Measurements from ENCODE around the gene JAKMIP2. TPM values are rescaled to one million over a fixed set of nuclear protein-coding genes. Genes with fewer than 3 reads are reported as not detected.

JAKMIP2 gene
- total and polyA plus RNA-seq, 2 donors (not counting 3 experiments of a cell fraction or from before 2014, with no cell fraction given) = not detected

- Histone ChIP-seq H4K20me1 (replicated peaks; ENCODE audit: control insufficient read depth, extremely low read depth, insufficient read depth, low read length) (no peaks in the 10 kb centered on the region), H3K4me1 (ENCODE audit: control insufficient read depth, extremely low read depth, insufficient read depth, low read length) (no peaks in the 10 kb centered on the region), H3K27ac (ENCODE audit: insufficient read depth, low read depth, low read length) (no peak overlapping the region), H3K27me3 (ENCODE audit: control insufficient read depth in 2 of 2, insufficient read depth in 2 of 2, low read length in 2 of 2) (no peaks in the 10 kb centered on the region), H3K9ac (replicated peaks; ENCODE audit: extremely low read depth, insufficient read depth, low read length) (no peak overlapping the region), H3K4me3 (replicated peaks in 1 of 3; ENCODE audit: insufficient read depth in 1 of 3, low read depth in 1 of 3, low read length in 3 of 3) (no peak overlapping the region), H3K4me2 (ENCODE audit: insufficient read depth, low read length) (no peak overlapping the region), H3K9me1 (replicated peaks; ENCODE audit: control insufficient read depth, extremely low read depth, insufficient read depth, low read length) (no peaks in the 10 kb centered on the region), H3K9me3 (replicated peaks; ENCODE audit: control insufficient read depth, insufficient read depth, low read length) (no peaks in the 10 kb centered on the region), H3K36me3 (ENCODE audit: control insufficient read depth in 2 of 2, extremely low read depth in 1 of 2, insufficient read depth in 2 of 2, low read length in 2 of 2) (no peaks in the 10 kb centered on the region), H3K79me2 (ENCODE audit: control insufficient read depth, insufficient read depth, low read length) (no peaks in the 10 kb centered on the region), H2AFZ (ENCODE audit: low read depth, low read length) (no peak overlapping the region)
- ChIA-PET POLR2A (no interaction called here), CTCF (no interaction called here)
- intact Hi-C loops (cut with micrococcal nuclease) = no loop called here
- no TSS peak for BruUV-seq (replicated peaks)
- FAIRE-seq (no peak), DNase-seq (ENCODE audit: low read depth, low spot score) (no peak)
- dilution Hi-C loops (cut with MboI; ENCODE audit: extremely low pct_ligation_motif_present, low sequenced_read_pairs) = no loop called here
- no peak for TF ChIP-seq EZH2 (IDR thresholded peaks at IDR 0.05; ENCODE audit: borderline replicate concordance, low read depth, low read length, severe bottlenecking)
- no peak for TF ChIP-seq CTCF (IDR thresholded peaks at IDR 0.05; ENCODE audit: extremely low read depth in 1 of 2, insufficient read depth in 1 of 2, low read depth in 1 of 2, low read length in 2 of 2)
- TF ChIP-seq GATA2 (IDR thresholded peaks at IDR 0.05; ENCODE audit: insufficient read depth, insufficient read length, low read depth, low read length) = no peak
- no peak for TF ChIP-seq JUN (IDR thresholded peaks at IDR 0.05; ENCODE audit: borderline replicate concordance, insufficient read depth, insufficient read length, low read depth)
- no peak for TF ChIP-seq MYC (IDR thresholded peaks at IDR 0.05; ENCODE audit: low read depth, low read length)
- no peak for TF ChIP-seq POLR2AphosphoS5 (IDR thresholded peaks at IDR 0.05; ENCODE audit: insufficient read depth, low read depth, low read length)
- no peak for TF ChIP-seq POLR2A (IDR thresholded peaks at IDR 0.05; ENCODE audit: low read depth, low read length)
- TF ChIP-seq FOS (IDR thresholded peaks at IDR 0.05; ENCODE audit: borderline replicate concordance, insufficient read depth, low read length) = no peak
- no peak for TF ChIP-seq MAX (IDR thresholded peaks at IDR 0.05; ENCODE audit: insufficient read depth, insufficient read length)
These were observed 116.1 kb downstream of the JAKMIP2 start for GRCh38 chr5:147666419-147666818.
